WERI-Rb-1 (cell line): ENCODE measurements around the gene HINT3.

ENCODE experiments used
- DNase-seq: peaks from one replicate; pipeline ENCODE4 v3.0.0-alpha.2; 2020
- H3K27ac ChIP-seq: fragments of 250-450 bp; sonication (Bioruptor Pico); 2 replicates; pipeline ENCODE4 v1.5.1; 2020; ENCODE audit warnings: mild to moderate bottlenecking, moderate library complexity
- H3K27me3 ChIP-seq: fragments of 250-450 bp; sonication (Bioruptor Pico); 2 replicates; pipeline ENCODE4 v1.5.1; 2021; ENCODE audit warnings: mild to moderate bottlenecking, low read depth, moderate library complexity; ENCODE audit not compliant: insufficient read depth, severe bottlenecking
- H3K36me3 ChIP-seq: fragments of 250-450 bp; sonication (Bioruptor Pico); 2 replicates; pipeline ENCODE4 v1.5.1; 2020; ENCODE audit warnings: mild to moderate bottlenecking, moderate library complexity
- H3K4me3 ChIP-seq: 2 replicates; pipeline ENCODE4 v1.5.1; 2011; ENCODE audit warnings: low read depth, mild to moderate bottlenecking, control low read depth, low read length
- H3K9me3 ChIP-seq: fragments of 250-450 bp; sonication (Bioruptor Pico); 2 replicates; pipeline ENCODE4 v1.5.1; 2021; ENCODE audit warnings: mild to moderate bottlenecking, moderate library complexity; ENCODE audit not compliant: severe bottlenecking
- CTCF ChIP-seq: IDR thresholded peaks from 2 replicates; pipeline ENCODE4 v1.5.1; 2011; ENCODE audit warnings: low read depth, mild to moderate bottlenecking, control low read depth, inconsistent platforms, low read length

HINT3 gene

GRCh38 chr6:125952764-125953501 is 3.6 kb upstream of the HINT3 start:
- peak; percentile 57 for TF ChIP-seq CTCF
- H3K9me3 ChIP-seq = no peaks in the 10 kb centered on the region
- peak; percentile 40 for DNase-seq
- H3K4me3 ChIP-seq = no peak overlapping the region
- H3K36me3 ChIP-seq = no peaks in the 10 kb centered on the region
- no peak overlapping the region for H3K27ac ChIP-seq
- no peaks in the 10 kb centered on the region for H3K27me3 ChIP-seq

GRCh38 chr6:125953502-125953875 is 3.1 kb upstream of the HINT3 start:
- TF ChIP-seq CTCF = peak; percentile 73
- Histone ChIP-seq H3K27ac (no peak overlapping the region), H3K27me3 (no peaks in the 10 kb centered on the region), H3K36me3 (no peaks in the 10 kb centered on the region), H3K4me3 (no peak overlapping the region), H3K9me3 (no peaks in the 10 kb centered on the region)
- DNase-seq = peak; percentile 55

GRCh38 chr6:125954735-125955339 is 1.7 kb upstream of the HINT3 start:
- Histone ChIP-seq H3K27me3 (no peaks in the 10 kb centered on the region), H3K9me3 (no peaks in the 10 kb centered on the region), H3K36me3 (no peaks in the 10 kb centered on the region), H3K27ac (no peak overlapping the region), H3K4me3 (no peak overlapping the region)
- TF ChIP-seq CTCF = no peak
- no peak for DNase-seq

- Histone ChIP-seq H3K27me3 (no peaks in the 10 kb centered on the region), H3K9me3 (no peaks in the 10 kb centered on the region), H3K36me3 (no peaks in the 10 kb centered on the region), H3K27ac (peak overlapping the region; percentile 71), H3K4me3 (peak overlapping the region; percentile 92)
- no peak for TF ChIP-seq CTCF
- DNase-seq = no peak
These were observed 597 bp upstream of the HINT3 start for GRCh38 chr6:125955973-125956372.

GRCh38 chr6:125957391-125957693 is 772 bp downstream of the HINT3 start:
- DNase-seq = no peak
- Histone ChIP-seq H3K27ac (peak overlapping the region; percentile 71), H3K4me3 (peak overlapping the region; percentile 92), H3K9me3 (no peaks in the 10 kb centered on the region), H3K36me3 (no peaks in the 10 kb centered on the region), H3K27me3 (no peaks in the 10 kb centered on the region)
- no peak for TF ChIP-seq CTCF

- no peak for DNase-seq
- no peak for TF ChIP-seq CTCF
- H3K27me3 ChIP-seq = no peaks in the 10 kb centered on the region
- no peak overlapping the region for H3K27ac ChIP-seq
- H3K4me3 ChIP-seq = peak overlapping the region; percentile 92
- no peaks in the 10 kb centered on the region for H3K9me3 ChIP-seq
- no peaks in the 10 kb centered on the region for H3K36me3 ChIP-seq
These were observed 1.3 kb downstream of the HINT3 start for GRCh38 chr6:125957845-125958244.
